Fibroblast of lung (primary cell): ENCODE data around the gene STAT3. TPM values are rescaled to one million over a fixed set of nuclear protein-coding genes. Genes with fewer than 3 reads are reported as not detected.

Source experiments
- DNase-seq, 2 donors: peaks; one replicate each; pipeline versions ENCODE4 v3.0.0 to v3.0.0-alpha.2; 2010; ENCODE audit warnings: low read depth in 2 of 2
- H2AFZ ChIP-seq: 2 replicates; pipeline ENCODE4 v1.5.1; 2012; ENCODE audit warnings: low read length, control low read depth, inconsistent platforms
- H3K27ac ChIP-seq: 2 replicates; pipeline ENCODE4 v1.5.1; 2011; ENCODE audit warnings: low read length, control low read depth; ENCODE audit not compliant: insufficient read depth
- H3K27me3 ChIP-seq: 2 replicates; pipeline ENCODE4 v1.5.1; 2011; ENCODE audit warnings: mild to moderate bottlenecking, low read length; ENCODE audit not compliant: control insufficient read depth, insufficient read depth
- H3K36me3 ChIP-seq: 2 replicates; pipeline ENCODE4 v1.5.1; 2011; ENCODE audit warnings: low read length; ENCODE audit not compliant: control insufficient read depth, insufficient read depth
- H3K4me1 ChIP-seq: 2 replicates; pipeline ENCODE4 v1.5.1; 2011; ENCODE audit warnings: low read length; ENCODE audit not compliant: control insufficient read depth, insufficient read depth; ENCODE audit errors: extremely low read depth
- H3K4me2 ChIP-seq: 2 replicates; pipeline ENCODE4 v1.5.1; 2011; ENCODE audit warnings: low read length, control low read depth; ENCODE audit not compliant: insufficient read depth; ENCODE audit errors: extremely low read depth
- H3K4me3 ChIP-seq, 4 experiments: fragments of 200-600 bp in 1 of 4; sonication (generic) in 1 of 4; replicated peaks in 1 of 4; 2 replicates each; pipeline ENCODE4 v1.5.1; 2011 to 2016; ENCODE audit warnings: low read length in 4 of 4, low read depth in 3 of 4, mild to moderate bottlenecking in 3 of 4, control low read depth in 2 of 4, inconsistent platforms in 1 of 4, mixed read lengths in 1 of 4; ENCODE audit not compliant: insufficient read depth in 1 of 4; ENCODE audit errors: control extremely low read depth in 1 of 4
- H3K79me2 ChIP-seq: 2 replicates; pipeline ENCODE4 v1.5.1; 2012; ENCODE audit warnings: mild to moderate bottlenecking, low read length, inconsistent platforms; ENCODE audit not compliant: control insufficient read depth, insufficient read depth
- H3K9ac ChIP-seq: 2 replicates; pipeline ENCODE4 v1.5.1; 2011; ENCODE audit warnings: mild to moderate bottlenecking, low read length, control low read depth; ENCODE audit not compliant: insufficient read depth
- H3K9me3 ChIP-seq: 2 replicates; pipeline ENCODE4 v1.5.1; 2012; ENCODE audit warnings: low read depth, low read length; ENCODE audit not compliant: control insufficient read depth, insufficient read depth
- H4K20me1 ChIP-seq: 2 replicates; pipeline ENCODE4 v1.5.1; 2011; ENCODE audit warnings: low read length; ENCODE audit not compliant: control insufficient read depth, insufficient read depth; ENCODE audit errors: extremely low read depth
- EZH2 ChIP-seq: IDR thresholded peaks from 2 replicates; pipeline ENCODE4 v1.5.1; 2012; ENCODE audit warnings: low read length, control low read depth, mild to moderate bottlenecking; ENCODE audit errors: missing control alignments
- polyA plus RNA-seq, 2 donors: library from polyadenylated mRNA; depleted of rRNA in 1 of 2; stranded (reverse) in 1 of 2; unstranded in 1 of 2; fragments of >200 nt; gene quantifications; 2 replicates each; pipeline ENCODE4 v1.2.1, GENCODE V29; 2011 to 2012; ENCODE audit warnings: missing spikeins in 1 of 2
- total RNA-seq: library from RNA; depleted of rRNA; stranded (reverse); fragments of >200 nt; gene quantifications from 2 replicates; pipeline ENCODE4 v1.2.1, GENCODE V29; 2014
- TF ChIP-seq, protein P1 (sequence below), 2 donors: IDR thresholded peaks in 1 of 2; conservative IDR thresholded peaks in 1 of 2; 1 replicate in 1 of 2; 2 replicates in 1 of 2; pipeline ENCODE4 v1.5.1; 2011 to 2012; ENCODE audit warnings: low read length in 2 of 2, control low read depth in 1 of 2, inconsistent platforms in 1 of 2, low read depth in 1 of 2, mild to moderate bottlenecking in 1 of 2

STAT3 gene
- total and polyA plus RNA-seq, 2 donors (not counting 1 experiment from before 2014, with no cell fraction given) = 75.0 to 101 TPM

GRCh38 chr17:42296012-42296411 lies 92.2 kb downstream of the STAT3 start:
- Histone ChIP-seq H3K36me3 (no peaks in the 10 kb centered on the region), H2AFZ (no peak overlapping the region), H3K27me3 (no peaks in the 10 kb centered on the region), H4K20me1 (no peaks in the 10 kb centered on the region), H3K4me1 (no peaks in the 10 kb centered on the region), H3K27ac (no peak overlapping the region), H3K79me2 (no peaks in the 10 kb centered on the region), H3K4me2 (no peak overlapping the region), H3K9me3 (no peaks in the 10 kb centered on the region), H3K9ac (no peak overlapping the region), H3K4me3 (no peak overlapping the region)
- DNase-seq = no peak
- no peak for TF ChIP-seq EZH2
- TF ChIP-seq, protein P1, sequence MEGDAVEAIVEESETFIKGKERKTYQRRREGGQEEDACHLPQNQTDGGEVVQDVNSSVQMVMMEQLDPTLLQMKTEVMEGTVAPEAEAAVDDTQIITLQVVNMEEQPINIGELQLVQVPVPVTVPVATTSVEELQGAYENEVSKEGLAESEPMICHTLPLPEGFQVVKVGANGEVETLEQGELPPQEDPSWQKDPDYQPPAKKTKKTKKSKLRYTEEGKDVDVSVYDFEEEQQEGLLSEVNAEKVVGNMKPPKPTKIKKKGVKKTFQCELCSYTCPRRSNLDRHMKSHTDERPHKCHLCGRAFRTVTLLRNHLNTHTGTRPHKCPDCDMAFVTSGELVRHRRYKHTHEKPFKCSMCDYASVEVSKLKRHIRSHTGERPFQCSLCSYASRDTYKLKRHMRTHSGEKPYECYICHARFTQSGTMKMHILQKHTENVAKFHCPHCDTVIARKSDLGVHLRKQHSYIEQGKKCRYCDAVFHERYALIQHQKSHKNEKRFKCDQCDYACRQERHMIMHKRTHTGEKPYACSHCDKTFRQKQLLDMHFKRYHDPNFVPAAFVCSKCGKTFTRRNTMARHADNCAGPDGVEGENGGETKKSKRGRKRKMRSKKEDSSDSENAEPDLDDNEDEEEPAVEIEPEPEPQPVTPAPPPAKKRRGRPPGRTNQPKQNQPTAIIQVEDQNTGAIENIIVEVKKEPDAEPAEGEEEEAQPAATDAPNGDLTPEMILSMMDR (conservative IDR thresholded peaks at IDR 0.05 in 1 of 2, IDR thresholded peaks at IDR 0.05 in 1 of 2; ENCODE audit: low read depth in 1 of 2, low read length in 2 of 2) = no peak

DNA sequence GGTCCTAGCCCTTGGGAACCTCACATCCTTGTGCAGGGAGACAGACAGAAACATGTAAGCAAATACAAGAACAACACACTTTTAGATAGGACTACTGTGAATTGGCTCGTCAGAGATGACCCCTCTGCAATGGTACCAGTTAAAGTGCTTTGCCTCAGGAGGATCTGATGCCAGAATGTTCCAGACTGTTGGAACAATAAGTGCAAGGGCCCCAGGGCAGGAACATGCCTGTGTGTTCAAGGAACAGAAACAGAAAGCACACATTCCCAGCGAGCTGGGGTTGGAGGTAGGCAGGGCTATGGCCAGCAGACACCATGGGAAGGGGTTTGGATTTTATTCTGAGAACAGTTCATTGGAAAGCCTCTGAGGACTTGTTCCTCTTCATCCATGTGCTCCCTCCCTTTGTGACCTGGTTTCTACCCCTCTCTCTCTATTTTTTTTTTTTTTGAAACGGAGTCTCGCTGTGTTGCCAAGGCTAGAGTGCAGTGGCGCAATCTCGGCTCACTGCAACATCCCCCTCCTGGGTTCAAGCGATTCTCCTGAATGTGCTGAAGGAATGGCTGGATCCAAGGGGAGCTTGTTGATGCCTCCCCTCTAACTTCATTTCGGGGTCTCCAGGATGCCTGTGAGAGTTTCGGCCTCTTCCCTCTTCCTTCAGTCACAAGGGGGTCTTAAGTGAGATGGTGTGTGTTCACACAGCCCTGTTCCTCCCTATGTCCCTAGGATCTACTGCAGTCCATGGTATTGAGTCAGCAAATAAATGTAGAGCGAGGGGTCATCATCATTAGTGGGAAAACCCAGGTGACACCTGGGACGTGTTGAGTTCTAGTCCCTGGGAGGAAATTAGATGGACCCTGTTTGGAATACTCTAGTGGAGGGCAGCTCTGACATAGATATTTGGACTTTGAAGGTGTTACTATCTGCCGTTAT lies 93.5 kb downstream of the STAT3 start:
- Histone ChIP-seq H3K4me2 (no peak overlapping the region), H3K36me3 (no peaks in the 10 kb centered on the region), H3K4me3 (no peak overlapping the region), H2AFZ (no peak overlapping the region), H3K9me3 (no peaks in the 10 kb centered on the region), H3K79me2 (no peaks in the 10 kb centered on the region), H4K20me1 (no peaks in the 10 kb centered on the region), H3K27me3 (no peaks in the 10 kb centered on the region), H3K9ac (no peak overlapping the region), H3K4me1 (no peaks in the 10 kb centered on the region), H3K27ac (no peak overlapping the region)
- no peak for DNase-seq
- TF ChIP-seq, protein P1 (conservative IDR thresholded peaks at IDR 0.05 in 1 of 2, IDR thresholded peaks at IDR 0.05 in 1 of 2; ENCODE audit: low read depth in 1 of 2, low read length in 2 of 2) = no peak
- TF ChIP-seq EZH2 = no peak

- Histone ChIP-seq H3K79me2 (no peaks in the 10 kb centered on the region), H4K20me1 (no peaks in the 10 kb centered on the region)
Observed at GRCh38 chr17:42291129-42291528, 97.1 kb downstream of the STAT3 start.

More at GRCh38 chr17:42291129-42291528, 97.1 kb downstream of the STAT3 start:
- DNase-seq = no peak
- Histone ChIP-seq H3K27me3 (no peaks in the 10 kb centered on the region), H3K9ac (no peak overlapping the region), H3K9me3 (no peaks in the 10 kb centered on the region), H3K36me3 (no peaks in the 10 kb centered on the region), H2AFZ (no peak overlapping the region), H3K4me1 (no peaks in the 10 kb centered on the region), H3K4me2 (no peak overlapping the region), H3K27ac (no peak overlapping the region), H3K4me3 (no peak overlapping the region)
- TF ChIP-seq EZH2 = no peak
- TF ChIP-seq, protein P1 (conservative IDR thresholded peaks at IDR 0.05 in 1 of 2, IDR thresholded peaks at IDR 0.05 in 1 of 2; ENCODE audit: low read depth in 1 of 2, low read length in 2 of 2) = no peak
